ENCODE results near the gene VAMP7.

GRCh38 chrX:155880586-155881157 lies 473 bp upstream of the VAMP7 start:
- TF ChIP-seq POLR2A (IDR thresholded peaks at IDR 0.05; ENCODE audit: low read depth, low read length) (no peak), NFYA (IDR thresholded peaks at IDR 0.05; ENCODE audit: borderline replicate concordance, low read depth, low read length) (no peak), ATF3 (IDR thresholded peaks at IDR 0.05; ENCODE audit: borderline replicate concordance, extremely low read depth, low read depth, low read length) (no peak), CTCF (IDR thresholded peaks at IDR 0.05 in 2 of 3, conservative IDR thresholded peaks at IDR 0.05 in 1 of 3; ENCODE audit: control insufficient read depth in 2 of 3, extremely low read depth in 1 of 3, insufficient read depth in 1 of 3, low read depth in 3 of 3, low read length in 3 of 3) (no peak), E2F4 (IDR thresholded peaks at IDR 0.05; ENCODE audit: low read depth, low read length) (no peak), RFX5 (IDR thresholded peaks at IDR 0.05; ENCODE audit: low read depth, low read length) (no peak), PAX8 (IDR thresholded peaks at IDR 0.05) (no peak), ATF7 (IDR thresholded peaks at IDR 0.05; ENCODE audit: low read depth) (no peak)

Data from GM12878 (cell line).